GM12878 (cell line): ENCODE results near the gene TMEM217. TPM values are rescaled to one million over a fixed set of nuclear protein-coding genes. Genes with fewer than 3 reads are reported as not detected.
A peak's percentile ranks its signal among the peaks of the same experiment; 100 is the strongest.

Source experiments
- ASH2L ChIP-seq: fragments of 300-600, 200-600 bp; sonication (generic); IDR thresholded peaks from 2 replicates; pipeline ENCODE4 v1.6.1; 2017; ENCODE audit warnings: low read depth, mild to moderate bottlenecking, borderline replicate concordance
- ATF7 ChIP-seq: fragments of 450-650 bp; IDR thresholded peaks from 2 replicates; pipeline ENCODE4 v1.6.1; 2016; ENCODE audit warnings: low read depth, mild to moderate bottlenecking
- CBFB ChIP-seq: IDR thresholded peaks from 2 replicates; pipeline ENCODE4 v1.6.1; 2016; ENCODE audit warnings: antibody characterized with exemption, low read depth
- CHD1 ChIP-seq: IDR thresholded peaks from 2 replicates; pipeline ENCODE4 v1.6.1; 2012; ENCODE audit warnings: low read depth, low read length, improper control_type of control experiment
- CREB1 ChIP-seq: IDR thresholded peaks from 2 replicates; pipeline ENCODE4 v1.6.1; 2012; ENCODE audit warnings: low read depth, mild to moderate bottlenecking, inconsistent platforms
- CREM ChIP-seq: IDR thresholded peaks from 2 replicates; pipeline ENCODE4 v1.6.1; 2014; ENCODE audit warnings: antibody characterized with exemption, low read depth
- GABPA ChIP-seq: IDR thresholded peaks from 2 replicates; pipeline ENCODE4 v1.6.1; 2014; ENCODE audit warnings: antibody characterized with exemption, low read depth, mild to moderate bottlenecking, inconsistent platforms
- HDGF ChIP-seq: fragments of 450-650 bp; IDR thresholded peaks from 2 replicates; pipeline ENCODE4 v1.6.1; 2016; ENCODE audit warnings: antibody characterized with exemption
- JUND ChIP-seq: IDR thresholded peaks from 2 replicates; pipeline ENCODE4 v1.6.1; 2012; ENCODE audit warnings: low read depth, mild to moderate bottlenecking, low read length, improper control_type of control experiment, moderate library complexity
- KDM1A ChIP-seq: fragments of 200-600 bp; sonication (generic); IDR thresholded peaks from 2 replicates; pipeline ENCODE4 v1.6.1; 2016; ENCODE audit warnings: borderline replicate concordance
- MAX ChIP-seq: IDR thresholded peaks from 2 replicates; pipeline ENCODE4 v1.6.1; 2012; ENCODE audit warnings: low read depth, low read length, improper control_type of control experiment
- MYB ChIP-seq: fragments of 150-350 bp; IDR thresholded peaks from 2 replicates; pipeline ENCODE4 v1.6.1; 2014; ENCODE audit warnings: mild to moderate bottlenecking, low read depth, low read length, borderline replicate concordance
- NBN ChIP-seq: fragments of 450-650 bp; IDR thresholded peaks from 2 replicates; pipeline ENCODE4 v1.6.1; 2016
- NR2F1 ChIP-seq: fragments of 450-650 bp; conservative IDR thresholded peaks from 2 replicates; pipeline ENCODE4 v1.6.1; 2017; ENCODE audit warnings: mild to moderate bottlenecking
- PRDM15 ChIP-seq: fragments of 450-650 bp; formaldehyde crosslinking; IDR thresholded peaks from 2 replicates; pipeline ENCODE4 v1.4.0; 2020; ENCODE audit warnings: mild to moderate bottlenecking, moderate library complexity
- STAT3 ChIP-seq: IDR thresholded peaks from 2 replicates; pipeline ENCODE4 v1.6.1; 2011; ENCODE audit warnings: low read depth, low read length, improper control_type of control experiment
- TCF12 ChIP-seq: IDR thresholded peaks from 2 replicates; pipeline ENCODE4 v1.6.1; 2011; ENCODE audit warnings: low read depth, mild to moderate bottlenecking, low read length
- WRNIP1 ChIP-seq: IDR thresholded peaks from 2 replicates; pipeline ENCODE4 v1.6.1; 2011; ENCODE audit warnings: low read depth, low read length, improper control_type of control experiment, borderline replicate concordance
- ZNF217 ChIP-seq: fragments of 450-650 bp; IDR thresholded peaks from 2 replicates; pipeline ENCODE4 v1.6.1; 2017; ENCODE audit warnings: antibody characterized with exemption, mild to moderate bottlenecking
- polyA plus RNA-seq, 11 experiments: library from polyadenylated mRNA; depleted of rRNA in 4 of 11; unstranded in 6 of 11; stranded (reverse) in 5 of 11; fragments of >200 nt; fragmentation: Nextera tagmentation in 4 of 11; fragmentation: Illumina TruSeq in 1 of 11; extraction: Ambion mirVana in 4 of 11; extraction: Trizol in 1 of 11; gene quantifications; 1 replicate in 1 of 11; 2 replicates in 10 of 11; pipeline versions ENCODE4 v1.2.1 to v1.2.3, GENCODE V29; 2011 to 2016; ENCODE audit warnings: inconsistent platforms in 2 of 11, missing spikeins in 2 of 11, low read depth in 1 of 11
- total RNA-seq, 4 experiments: library from RNA; depleted of rRNA in 3 of 4; stranded (reverse); fragments of >200 nt in 3 of 4; fragmentation: Illumina TruSeq in 1 of 4; extraction: Trizol in 1 of 4; gene quantifications; 2 replicates each; pipeline versions ENCODE4 v1.2.1 to v1.2.3, GENCODE V29; 2013 to 2021
- TF ChIP-seq, protein P1 (sequence below): fragments of 450-650 bp; IDR thresholded peaks from 2 replicates; pipeline ENCODE4 v1.6.1; 2018; ENCODE audit warnings: mild to moderate bottlenecking, low read depth, moderate library complexity; ENCODE audit not compliant: partially characterized antibody
- TF ChIP-seq, protein P2 (sequence below): fragments of 450-650 bp; IDR thresholded peaks from 2 replicates; pipeline ENCODE4 v1.6.1; 2017; ENCODE audit warnings: mild to moderate bottlenecking, moderate library complexity

Gene TMEM217
- total and polyA plus RNA-seq, 10 of the 15 experiments (the other 5 are each of a cell fraction or from before 2014, with no cell fraction given), result 1.3 to 4.5 (median 2.3) TPM

- 0 out of 2 replicates have a peak, but pooled peaks have one; percentile 44 for TF ChIP-seq NBN
- TF ChIP-seq, protein P1, sequence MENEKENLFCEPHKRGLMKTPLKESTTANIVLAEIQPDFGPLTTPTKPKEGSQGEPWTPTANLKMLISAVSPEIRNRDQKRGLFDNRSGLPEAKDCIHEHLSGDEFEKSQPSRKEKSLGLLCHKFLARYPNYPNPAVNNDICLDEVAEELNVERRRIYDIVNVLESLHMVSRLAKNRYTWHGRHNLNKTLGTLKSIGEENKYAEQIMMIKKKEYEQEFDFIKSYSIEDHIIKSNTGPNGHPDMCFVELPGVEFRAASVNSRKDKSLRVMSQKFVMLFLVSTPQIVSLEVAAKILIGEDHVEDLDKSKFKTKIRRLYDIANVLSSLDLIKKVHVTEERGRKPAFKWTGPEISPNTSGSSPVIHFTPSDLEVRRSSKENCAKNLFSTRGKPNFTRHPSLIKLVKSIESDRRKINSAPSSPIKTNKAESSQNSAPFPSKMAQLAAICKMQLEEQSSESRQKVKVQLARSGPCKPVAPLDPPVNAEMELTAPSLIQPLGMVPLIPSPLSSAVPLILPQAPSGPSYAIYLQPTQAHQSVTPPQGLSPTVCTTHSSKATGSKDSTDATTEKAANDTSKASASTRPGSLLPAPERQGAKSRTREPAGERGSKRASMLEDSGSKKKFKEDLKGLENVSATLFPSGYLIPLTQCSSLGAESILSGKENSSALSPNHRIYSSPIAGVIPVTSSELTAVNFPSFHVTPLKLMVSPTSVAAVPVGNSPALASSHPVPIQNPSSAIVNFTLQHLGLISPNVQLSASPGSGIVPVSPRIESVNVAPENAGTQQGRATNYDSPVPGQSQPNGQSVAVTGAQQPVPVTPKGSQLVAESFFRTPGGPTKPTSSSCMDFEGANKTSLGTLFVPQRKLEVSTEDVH, result no peak
- peak; percentile 92 for TF ChIP-seq NR2F1
- no peak; the same call in 1 of the 2 replicates for TF ChIP-seq GABPA
- TF ChIP-seq WRNIP1, result no peak
- TF ChIP-seq MAX, result no peak
- TF ChIP-seq ZNF217, result no peak
- peak; percentile 88 for TF ChIP-seq CREB1
- TF ChIP-seq STAT3, result no peak
- TF ChIP-seq, protein P2, sequence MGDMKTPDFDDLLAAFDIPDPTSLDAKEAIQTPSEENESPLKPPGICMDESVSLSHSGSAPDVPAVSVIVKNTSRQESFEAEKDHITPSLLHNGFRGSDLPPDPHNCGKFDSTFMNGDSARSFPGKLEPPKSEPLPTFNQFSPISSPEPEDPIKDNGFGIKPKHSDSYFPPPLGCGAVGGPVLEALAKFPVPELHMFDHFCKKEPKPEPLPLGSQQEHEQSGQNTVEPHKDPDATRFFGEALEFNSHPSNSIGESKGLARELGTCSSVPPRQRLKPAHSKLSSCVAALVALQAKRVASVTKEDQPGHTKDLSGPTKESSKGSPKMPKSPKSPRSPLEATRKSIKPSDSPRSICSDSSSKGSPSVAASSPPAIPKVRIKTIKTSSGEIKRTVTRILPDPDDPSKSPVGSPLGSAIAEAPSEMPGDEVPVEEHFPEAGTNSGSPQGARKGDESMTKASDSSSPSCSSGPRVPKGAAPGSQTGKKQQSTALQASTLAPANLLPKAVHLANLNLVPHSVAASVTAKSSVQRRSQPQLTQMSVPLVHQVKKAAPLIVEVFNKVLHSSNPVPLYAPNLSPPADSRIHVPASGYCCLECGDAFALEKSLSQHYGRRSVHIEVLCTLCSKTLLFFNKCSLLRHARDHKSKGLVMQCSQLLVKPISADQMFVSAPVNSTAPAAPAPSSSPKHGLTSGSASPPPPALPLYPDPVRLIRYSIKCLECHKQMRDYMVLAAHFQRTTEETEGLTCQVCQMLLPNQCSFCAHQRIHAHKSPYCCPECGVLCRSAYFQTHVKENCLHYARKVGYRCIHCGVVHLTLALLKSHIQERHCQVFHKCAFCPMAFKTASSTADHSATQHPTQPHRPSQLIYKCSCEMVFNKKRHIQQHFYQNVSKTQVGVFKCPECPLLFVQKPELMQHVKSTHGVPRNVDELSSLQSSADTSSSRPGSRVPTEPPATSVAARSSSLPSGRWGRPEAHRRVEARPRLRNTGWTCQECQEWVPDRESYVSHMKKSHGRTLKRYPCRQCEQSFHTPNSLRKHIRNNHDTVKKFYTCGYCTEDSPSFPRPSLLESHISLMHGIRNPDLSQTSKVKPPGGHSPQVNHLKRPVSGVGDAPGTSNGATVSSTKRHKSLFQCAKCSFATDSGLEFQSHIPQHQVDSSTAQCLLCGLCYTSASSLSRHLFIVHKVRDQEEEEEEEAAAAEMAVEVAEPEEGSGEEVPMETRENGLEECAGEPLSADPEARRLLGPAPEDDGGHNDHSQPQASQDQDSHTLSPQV, result no peak
- no peak for TF ChIP-seq PRDM15 (CRISPR knock-in tag)
- no peak for TF ChIP-seq HDGF
- TF ChIP-seq ATF7, result peak; percentile 89
- no peak for TF ChIP-seq ASH2L
- peak; percentile 89 for TF ChIP-seq CREM
- TF ChIP-seq CHD1, result no peak
- no peak for TF ChIP-seq MYB
- TF ChIP-seq CBFB, result no peak
- TF ChIP-seq TCF12, result 0 out of 2 replicates have a peak, but pooled peaks have one; percentile 13
- TF ChIP-seq KDM1A, result no peak
- no peak for TF ChIP-seq JUND
These were observed 17.8 kb downstream of the TMEM217 start (continued) for GRCh38 chr6:37239950-37240713.
